HepG2 (cell line): ENCODE measurements around the gene PLPP7. TPM values are rescaled to one million over a fixed set of nuclear protein-coding genes. Genes with fewer than 3 reads are reported as not detected.

Source experiments
- ATAC-seq: fragments of 200-7000 bp; cut with Tn5 transposase; 3 replicates; pipeline ENCODE4 v1.9.1; 2020; ENCODE audit warnings: mild to moderate bottlenecking, moderate library complexity
- BruUV-seq: library from RNA; stranded (reverse); fragments of 400-500 nt; replicated peaks from 2 replicates; lab custom pipeline; 2021; lab: Mats Ljungman, UMichigan
- CTCF ChIA-PET: fragments of 300-600 bp; formaldehyde crosslinking; extraction: SDS; loops from one replicate; lab custom pipeline; 2021; ENCODE audit warnings: low total read pairs, inconsistent platforms, low intra/inter-chr PET ratio; lab: Yijun Ruan, JAX
- POLR2A ChIA-PET: fragments of 350-600 bp; sonication (Branson Sonifier 250); formaldehyde crosslinking; loops from one replicate; lab custom pipeline; 2020; ENCODE audit warnings: antibody characterized with exemption, inconsistent platforms; lab: Yijun Ruan, JAX
- DNase-seq: peaks from one replicate; pipeline ENCODE4 v3.0.0-alpha.2; 2015; ENCODE audit warnings: low spot score
- FAIRE-seq: peaks from 3 replicates; lab custom pipeline; 2011; peaks lifted over from hg19 to GRCh38; lab: Jason Lieb, UNC
- H2AFZ ChIP-seq: one replicate; pipeline ENCODE4 v1.6.1; 2011; ENCODE audit warnings: low read length, inconsistent platforms
- H3K27ac ChIP-seq: fragments of 300-600 bp; 3 replicates; pipeline ENCODE4 v1.8.0; 2011; ENCODE audit warnings: mixed run types, mild to moderate bottlenecking, mixed read lengths, low read length, inconsistent platforms; ENCODE audit not compliant: insufficient read depth; ENCODE audit errors: extremely low read length
- H3K27me3 ChIP-seq, 2 experiments: fragments of 200-600 bp in 1 of 2; 2 replicates in 1 of 2; 3 replicates in 1 of 2; pipeline versions ENCODE4 v1.6.0 to v1.8.0; 2011; ENCODE audit warnings: low read length in 2 of 2, mild to moderate bottlenecking in 2 of 2, moderate library complexity in 2 of 2, inconsistent platforms in 1 of 2; ENCODE audit not compliant: insufficient read depth in 2 of 2, control insufficient read depth in 1 of 2
- H3K36me3 ChIP-seq, 2 experiments: fragments of 200-600 bp in 1 of 2; replicated peaks in 1 of 2; 2 replicates in 1 of 2; 3 replicates in 1 of 2; pipeline versions ENCODE4 v1.5.1 to v1.8.0; 2011; ENCODE audit warnings: low read length in 2 of 2, inconsistent platforms in 1 of 2; ENCODE audit not compliant: insufficient read depth in 2 of 2, control insufficient read depth in 1 of 2
- H3K4me1 ChIP-seq: 2 replicates; pipeline ENCODE4 v1.5.1; 2012; ENCODE audit warnings: low read length, inconsistent platforms; ENCODE audit not compliant: insufficient read depth
- H3K4me2 ChIP-seq: 2 replicates; pipeline ENCODE4 v1.6.0; 2011; ENCODE audit warnings: low read depth, low read length, inconsistent platforms
- H3K4me3 ChIP-seq, 3 experiments: fragments of 200-600 bp in 1 of 3; sonication (generic), shearing (Covaris generic) in 1 of 3; replicated peaks in 1 of 3; 2 replicates each; pipeline ENCODE4 v1.5.1; 2011 to 2016; ENCODE audit warnings: low read length in 3 of 3, inconsistent platforms in 2 of 3, low read depth in 2 of 3, mild to moderate bottlenecking in 2 of 3, control low read depth in 1 of 3, mixed read lengths in 1 of 3; ENCODE audit not compliant: insufficient read depth in 1 of 3
- H3K79me2 ChIP-seq: one replicate; pipeline ENCODE4 v1.6.1; 2011; ENCODE audit warnings: low read length, inconsistent platforms; ENCODE audit not compliant: insufficient read depth
- H3K9ac ChIP-seq: 2 replicates; pipeline ENCODE4 v1.6.0; 2011; ENCODE audit warnings: mild to moderate bottlenecking, low read depth, low read length, inconsistent platforms; ENCODE audit not compliant: insufficient read depth
- H3K9me3 ChIP-seq: 2 replicates; pipeline ENCODE4 v1.5.1; 2012; ENCODE audit warnings: mild to moderate bottlenecking, low read length
- H4K20me1 ChIP-seq: 2 replicates; pipeline ENCODE4 v1.6.0; 2011; ENCODE audit warnings: inconsistent platforms, mild to moderate bottlenecking, low read length, moderate library complexity; ENCODE audit not compliant: insufficient read depth
- ARID4A ChIP-seq: sonication (generic); formaldehyde crosslinking; IDR thresholded peaks from 2 replicates; pipeline ENCODE4 v1.5.0; 2020; ENCODE audit warnings: mild to moderate bottlenecking, missing genetic modification reagents, borderline replicate concordance
- BCL3 ChIP-seq: sonication (generic); formaldehyde crosslinking; IDR thresholded peaks from 2 replicates; pipeline ENCODE4 v1.5.1; 2020; ENCODE audit warnings: mild to moderate bottlenecking, missing genetic modification reagents, moderate library complexity
- ISX ChIP-seq: sonication (generic); formaldehyde crosslinking; conservative IDR thresholded peaks from 2 replicates; pipeline ENCODE4 v1.5.0; 2020; ENCODE audit warnings: missing genetic modification reagents
- NCOA1 ChIP-seq: sonication (generic); formaldehyde crosslinking; IDR thresholded peaks from 2 replicates; pipeline ENCODE4 v1.9.0; 2021; ENCODE audit warnings: missing genetic modification reagents
- RBM39 ChIP-seq: fragments of 200-400 bp; formaldehyde crosslinking; IDR thresholded peaks from one replicate; pipeline ENCODE4 v1.6.1; 2018; ENCODE audit warnings: antibody characterized with exemption, mild to moderate bottlenecking, low read depth, low read length; ENCODE audit not compliant: poor library complexity, severe bottlenecking
- TBX2 ChIP-seq: sonication (generic); formaldehyde crosslinking; IDR thresholded peaks from 2 replicates; pipeline ENCODE4 v1.5.0; 2020; ENCODE audit warnings: missing genetic modification reagents, mild to moderate bottlenecking, borderline replicate concordance
- THAP11 ChIP-seq: IDR thresholded peaks from 2 replicates; pipeline ENCODE4 v1.6.1; 2016; ENCODE audit warnings: missing biosample characterization, missing genetic modification reagents
- ZBTB1 ChIP-seq: sonication (generic); formaldehyde crosslinking; IDR thresholded peaks from 2 replicates; pipeline ENCODE4 v1.4.0; 2020; ENCODE audit warnings: missing genetic modification reagents, borderline replicate concordance
- ZFP91 ChIP-seq: sonication (generic); formaldehyde crosslinking; IDR thresholded peaks from 2 replicates; pipeline ENCODE4 v1.9.0; 2022; ENCODE audit warnings: missing genetic modification reagents, mild to moderate bottlenecking, borderline replicate concordance
- ZNF441 ChIP-seq: sonication (generic); formaldehyde crosslinking; IDR thresholded peaks from 2 replicates; pipeline ENCODE4 v1.7.0; 2021; ENCODE audit warnings: missing genetic modification reagents, borderline replicate concordance
- ZNF687 ChIP-seq: sonication (generic); formaldehyde crosslinking; IDR thresholded peaks from 2 replicates; pipeline ENCODE4 v1.5.1; 2020; ENCODE audit warnings: mild to moderate bottlenecking, missing genetic modification reagents, moderate library complexity
- WGBS: methylation state at CpG from one replicate; pipeline ENCODE4 v1.1.6; 2017; ENCODE audit warnings: low lambda C conversion rate; 5-methylcytosine and 5-hydroxymethylcytosine counted together
- in situ Hi-C: cut with HindIII; loops from 2 replicates; pipeline ENCODE4 v1.10.0; 2017; ENCODE audit warnings: low pct_unique_long_range_greater_than_20kb; ENCODE audit not compliant: extremely low pct_ligation_motif_present
- intact Hi-C: fragments of 100-400 bp; cut with micrococcal nuclease; formaldehyde crosslinking; loops from one replicate; pipeline ENCODE4 v1.10.0; 2022; ENCODE audit not compliant: unreplicated experiment
- polyA plus RNA-seq, 8 experiments: library from polyadenylated mRNA; depleted of rRNA in 3 of 8; stranded (reverse) in 7 of 8; unstranded in 1 of 8; fragments of >200 nt; fragmentation: Illumina TruSeq in 4 of 8; extraction: Trizol in 4 of 8; gene quantifications; 2 replicates each; pipeline versions ENCODE4 v1.2.1 to v1.2.3, GENCODE V29; 2011 to 2016; ENCODE audit warnings: low read depth in 4 of 8, missing spikeins in 1 of 8, mixed read lengths in 1 of 8; ENCODE audit not compliant: insufficient read depth in 1 of 8
- total RNA-seq, 5 experiments: library from RNA; depleted of rRNA; stranded (reverse); fragments of >200 nt; fragmentation: Illumina TruSeq; extraction: Trizol; gene quantifications; 2 replicates each; pipeline ENCODE4 v1.2.3, GENCODE V29; 2016; ENCODE audit warnings: low read depth in 1 of 5

Gene PLPP7
- total and polyA plus RNA-seq, 2 of the 13 experiments (the other 11 are each of a cell fraction or from before 2014, with no cell fraction given): 0.33 to 1.2 TPM

- peak; percentile 15 for ATAC-seq
- 64% methylated on average over 9 of the region's 34 CpGs for WGBS
- TF ChIP-seq ARID4A (CRISPR knock-in tag) (no peak), ZBTB1 (no peak), RBM39 (peak; percentile 9), THAP11 (CRISPR knock-in tag) (no peak), BCL3 (CRISPR knock-in tag) (0 out of 2 replicates have a peak, but pooled peaks have one; percentile 2), NCOA1 (CRISPR knock-in tag) (no peak), ZNF687 (CRISPR knock-in tag) (peak; percentile 50; the same call in 1 of the 2 replicates), ZNF441 (no peak), TBX2 (peak; percentile 5; the same call in 1 of the 2 replicates), ISX (CRISPR knock-in tag) (no peak), ZFP91 (CRISPR knock-in tag) (peak; percentile 47; the same call in 1 of the 2 replicates)
Measured at GRCh38 chr9:131290036-131290766, 678 bp downstream of the PLPP7 start.

More at GRCh38 chr9:131290036-131290766, 678 bp downstream of the PLPP7 start:
- no peak for DNase-seq
- in situ Hi-C loops: no loop called here
- ChIA-PET POLR2A (interaction anchor here (1.4 kb wide), 1 partner anchor 34 kb away, joined by 6 read pairs; no protein-coding TSS in a partner anchor), CTCF (no interaction called here)
- no peaks in the 10 kb centered on the region for H3K36me3 ChIP-seq
- no peaks in the 10 kb centered on the region for H3K9me3 ChIP-seq
- peak overlapping the region; percentile 60 for H3K9ac ChIP-seq
- H2AFZ ChIP-seq: no peak overlapping the region
- H3K4me1 ChIP-seq: peaks cover 33% of the 10 kb centered on the region
- intact Hi-C loops: no loop called here
- no peak overlapping the region for H3K27ac ChIP-seq
- BruUV-seq: no TSS peak
- H3K4me2 ChIP-seq: peak overlapping the region; percentile 73
- no peaks in the 10 kb centered on the region for H4K20me1 ChIP-seq
- peaks cover 3 to 18% of the 10 kb centered on the region in 2 experiments; a peak in 3 of 5 replicates for H3K27me3 ChIP-seq
- no peaks in the 10 kb centered on the region for H3K79me2 ChIP-seq
- FAIRE-seq: no peak
- peak overlapping the region; percentile 45 to 66 (median 50); a peak in 4 of 6 replicates for H3K4me3 ChIP-seq
